DOHH2 (cell line): ENCODE data around the gene ZNF385B.

Experiments used
- H3F3A ChIP-seq: fragments of 200-600 bp; sonication (generic), shearing (Covaris generic); 2 replicates; pipeline ENCODE4 v1.6.0; 2016; ENCODE audit warnings: antibody characterized with exemption, mild to moderate bottlenecking; ENCODE audit not compliant: control insufficient read depth, insufficient read depth
- H3K27ac ChIP-seq: fragments of 200-600 bp; sonication (generic); 2 replicates; pipeline ENCODE4 v1.5.1; 2014; ENCODE audit warnings: low read depth, mild to moderate bottlenecking, low read length, moderate library complexity
- H3K27me3 ChIP-seq: fragments of 200-600 bp; sonication (generic); 2 replicates; pipeline ENCODE4 v1.6.1; 2014; ENCODE audit warnings: mild to moderate bottlenecking, low read length, mixed read lengths; ENCODE audit not compliant: control insufficient read depth
- H3K36me3 ChIP-seq: fragments of 200-600 bp; sonication (generic); 2 replicates; pipeline ENCODE4 v1.6.1; 2014; ENCODE audit warnings: mild to moderate bottlenecking, low read length, moderate library complexity, mixed read lengths; ENCODE audit not compliant: control insufficient read depth
- H3K4me1 ChIP-seq: fragments of 200-600 bp; sonication (generic); 2 replicates; pipeline ENCODE4 v1.6.1; 2014; ENCODE audit warnings: mild to moderate bottlenecking, low read length, mixed read lengths; ENCODE audit not compliant: control insufficient read depth
- H3K4me2 ChIP-seq: fragments of 200-600 bp; sonication (generic); 2 replicates; pipeline ENCODE4 v1.6.0; 2014; ENCODE audit warnings: mild to moderate bottlenecking, low read length, moderate library complexity
- H3K4me3 ChIP-seq: fragments of 200-600 bp; sonication (generic); 2 replicates; pipeline ENCODE4 v1.5.1; 2014; ENCODE audit warnings: mild to moderate bottlenecking, low read length, mixed read lengths
- H3K79me2 ChIP-seq: fragments of 200-600 bp; sonication (generic); 2 replicates; pipeline ENCODE4 v1.6.1; 2014; ENCODE audit warnings: mild to moderate bottlenecking, low read length, mixed read lengths; ENCODE audit not compliant: control insufficient read depth
- H3K9me2 ChIP-seq: fragments of 200-600 bp; sonication (generic); replicated peaks from 2 replicates; pipeline ENCODE4 v1.6.1; 2014; ENCODE audit warnings: mild to moderate bottlenecking, low read length, mixed read lengths; ENCODE audit not compliant: control insufficient read depth
- H3K9me3 ChIP-seq: fragments of 200-600 bp; sonication (generic); 2 replicates; pipeline ENCODE4 v1.6.1; 2014; ENCODE audit warnings: antibody characterized with exemption, low read length, mixed read lengths; ENCODE audit not compliant: control insufficient read depth, insufficient read depth
- H4K20me1 ChIP-seq: fragments of 200-600 bp; sonication (generic); 2 replicates; pipeline ENCODE4 v1.6.0; 2014; ENCODE audit warnings: low read depth, mild to moderate bottlenecking, antibody characterized with exemption, low read length, moderate library complexity; ENCODE audit not compliant: control insufficient read depth, insufficient read depth
- CTCF ChIP-seq: fragments of 200-600 bp; sonication (generic); IDR thresholded peaks from one replicate; pipeline ENCODE4 v1.5.1; 2014; ENCODE audit warnings: antibody characterized with exemption, mild to moderate bottlenecking, low read depth, low read length; ENCODE audit not compliant: poor library complexity, severe bottlenecking
- EZH2phosphoT487 ChIP-seq: fragments of 200-600 bp; sonication (generic); IDR thresholded peaks from 2 replicates; pipeline ENCODE4 v1.6.1; 2017; ENCODE audit warnings: borderline replicate concordance, mild to moderate bottlenecking, antibody characterized with exemption, low read length, moderate library complexity, mixed read lengths

Gene ZNF385B

GRCh38 chr2:179842498-179843153 lies 18.8 kb downstream of the ZNF385B start:
- Histone ChIP-seq H3K9me2 (no peaks in the 10 kb centered on the region), H3K36me3 (no peaks in the 10 kb centered on the region), H3F3A (no peaks in the 10 kb centered on the region), H3K79me2 (peaks cover 84% of the 10 kb centered on the region), H3K27me3 (no peaks in the 10 kb centered on the region), H3K4me1 (peaks cover 17% of the 10 kb centered on the region), H3K4me3 (no peak overlapping the region), H3K27ac (no peak overlapping the region), H4K20me1 (no peaks in the 10 kb centered on the region), H3K9me3 (no peaks in the 10 kb centered on the region), H3K4me2 (no peak overlapping the region)
- no peak for TF ChIP-seq EZH2phosphoT487
- TF ChIP-seq CTCF: peak; percentile 82

- Histone ChIP-seq H3K27me3 (no peaks in the 10 kb centered on the region), H3K9me2 (no peaks in the 10 kb centered on the region), H3K36me3 (no peaks in the 10 kb centered on the region), H3K27ac (no peak overlapping the region), H3K9me3 (no peaks in the 10 kb centered on the region), H3K79me2 (peaks cover 79% of the 10 kb centered on the region), H3K4me2 (no peak overlapping the region), H3K4me1 (peaks cover 17% of the 10 kb centered on the region), H3F3A (no peaks in the 10 kb centered on the region), H3K4me3 (no peak overlapping the region), H4K20me1 (no peaks in the 10 kb centered on the region)
- TF ChIP-seq EZH2phosphoT487 (no peak), CTCF (no peak)
These were observed 20.6 kb downstream of the ZNF385B start for GRCh38 chr2:179840840-179841239.

- Histone ChIP-seq H3K9me3 (no peaks in the 10 kb centered on the region), H3K9me2 (no peaks in the 10 kb centered on the region), H3K36me3 (no peaks in the 10 kb centered on the region), H3K27ac (no peak overlapping the region), H3K4me2 (no peak overlapping the region), H4K20me1 (no peaks in the 10 kb centered on the region), H3K4me1 (peaks cover 3% of the 10 kb centered on the region), H3K27me3 (no peaks in the 10 kb centered on the region), H3K79me2 (peaks cover 72% of the 10 kb centered on the region), H3F3A (no peaks in the 10 kb centered on the region), H3K4me3 (no peak overlapping the region)
- TF ChIP-seq CTCF (no peak), EZH2phosphoT487 (no peak)
These were observed 24.0 kb downstream of the ZNF385B start for GRCh38 chr2:179837408-179837807.
